Fibroblast of the conjunctiva (primary cell): ENCODE data around the gene DERL3.

Source experiments
- DNase-seq: peaks from one replicate; pipeline ENCODE4 v3.0.0-alpha.2; 2010; ENCODE audit warnings: low read depth

DERL3 gene

DNA sequence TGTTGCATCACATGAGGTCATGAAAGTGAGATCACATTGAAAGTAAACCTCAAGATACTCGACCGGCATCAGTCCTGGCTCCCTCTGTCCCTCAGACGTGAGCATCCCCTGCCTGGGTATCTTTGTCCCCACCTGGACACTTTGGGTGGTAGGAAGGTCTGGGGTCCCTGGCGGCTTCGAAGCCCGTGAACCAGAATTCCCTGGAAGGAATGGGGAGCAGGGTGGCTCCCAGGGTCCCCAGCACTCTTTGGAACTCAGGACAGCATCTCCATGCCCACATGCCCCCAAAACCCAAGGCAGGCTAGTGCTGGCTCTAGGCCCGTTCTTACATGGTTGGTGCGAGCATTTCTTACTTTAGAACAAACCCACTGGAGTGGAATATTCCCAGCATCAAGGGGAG lies 7.5 kb downstream of the DERL3 start:
- DNase-seq = no peak

DNA sequence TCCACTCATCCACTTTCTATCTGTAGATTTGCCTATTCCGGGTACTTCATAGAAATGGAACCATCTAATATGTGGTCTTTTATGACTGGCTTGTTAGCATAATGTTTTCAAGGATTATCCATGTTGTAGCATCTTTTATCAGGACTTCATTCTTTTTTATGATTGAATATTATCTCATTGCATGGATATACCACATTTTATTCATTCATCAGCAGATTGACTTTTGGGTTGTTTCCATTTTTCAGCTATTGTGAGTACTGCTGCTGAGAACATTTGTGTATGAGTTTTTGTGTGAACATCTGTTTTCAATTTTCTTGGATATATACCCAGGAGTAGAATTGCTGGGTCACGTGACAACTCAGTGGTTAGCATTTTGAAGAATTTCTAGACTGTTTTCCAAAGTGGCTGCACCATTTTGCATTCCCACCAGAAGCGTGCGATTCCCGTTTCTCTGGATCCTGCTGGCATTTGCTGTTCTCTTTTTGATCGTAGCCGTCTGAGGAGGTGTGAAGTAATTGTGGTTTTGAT lies 8.9 kb downstream of the DERL3 start:
- peak; percentile 88 for DNase-seq

- DNase-seq = no peak
Measured at GRCh38 chr22:23828800-23829680, 9.8 kb downstream of the DERL3 start.

- no peak for DNase-seq
Measured at GRCh38 chr22:23827351-23827995, 11.3 kb downstream of the DERL3 start.

GRCh38 chr22:23826510-23827350 lies 12.1 kb downstream of the DERL3 start:
- DNase-seq = no peak

DNA sequence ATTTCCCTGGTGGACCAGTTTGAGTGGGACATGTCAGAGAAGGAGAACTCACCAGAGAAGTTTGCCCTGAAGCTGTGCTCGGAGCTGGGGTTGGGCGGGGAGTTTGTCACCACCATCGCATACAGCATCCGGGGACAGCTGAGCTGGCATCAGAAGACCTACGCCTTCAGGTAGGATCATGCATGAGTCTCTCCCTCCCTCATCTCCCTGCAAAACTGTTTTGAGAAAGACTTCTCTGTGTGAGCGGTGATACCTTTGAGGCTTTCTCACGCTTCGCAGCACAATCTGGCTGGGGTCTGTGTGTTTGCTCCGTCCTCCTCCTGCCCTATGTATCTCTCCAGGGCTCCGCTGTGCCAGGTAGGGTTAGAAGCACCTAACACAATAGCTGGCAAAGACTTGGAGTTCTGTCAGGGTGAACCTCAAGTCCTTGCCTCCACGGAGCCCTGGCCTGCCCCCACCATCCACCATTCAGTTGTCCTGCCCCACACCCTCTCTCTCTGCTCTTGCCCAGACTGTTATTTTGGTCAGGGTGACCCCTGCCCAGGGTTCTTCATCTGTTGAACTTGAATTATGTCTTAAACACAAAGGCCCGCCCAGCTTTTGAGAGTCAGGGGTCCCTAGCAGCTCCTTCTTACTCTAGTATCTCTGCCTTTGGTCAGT lies 13.4 kb downstream of the DERL3 start:
- DNase-seq = no peak

DNA sequence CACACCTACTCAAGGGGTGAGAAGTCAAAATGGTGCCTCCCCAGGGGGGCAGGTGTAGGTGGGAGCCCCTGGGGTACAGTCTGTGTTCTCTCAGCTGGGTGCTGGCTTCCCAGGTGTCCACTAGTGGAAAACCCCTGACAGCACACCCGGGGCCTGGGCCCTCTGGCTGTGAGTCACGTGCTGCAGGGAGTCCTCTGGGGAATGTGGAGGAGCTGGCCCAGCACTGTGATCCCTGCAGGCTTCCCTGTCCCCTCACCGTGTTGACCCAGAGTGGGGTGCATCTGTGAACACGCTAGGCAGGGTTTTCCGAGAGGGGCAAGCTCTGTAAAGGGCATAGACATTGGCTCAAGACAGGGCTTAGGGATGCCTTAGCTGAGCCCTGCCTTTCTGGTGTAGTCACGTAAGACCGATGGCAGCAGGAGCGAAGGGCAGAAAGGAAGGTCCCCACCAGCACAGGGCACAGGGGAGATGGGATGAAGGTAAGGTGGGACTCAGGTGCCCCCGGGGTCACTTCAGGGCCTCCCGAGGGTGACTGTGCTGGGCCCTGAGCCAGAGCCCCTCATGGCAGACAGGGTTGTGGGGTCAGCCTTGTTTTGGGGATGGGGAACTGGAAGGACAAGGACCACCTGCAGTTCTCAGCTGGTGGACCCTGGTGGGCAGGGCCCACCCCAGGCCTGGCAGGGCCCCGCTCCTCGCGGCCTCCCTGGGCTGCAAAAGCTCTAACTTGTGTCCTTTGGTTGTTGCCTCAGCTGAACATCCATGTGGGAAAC lies 14.1 kb downstream of the DERL3 start:
- no peak for DNase-seq

- no peak for DNase-seq
Measured at GRCh38 chr22:23823331-23823791, 15.4 kb downstream of the DERL3 start.

DNA sequence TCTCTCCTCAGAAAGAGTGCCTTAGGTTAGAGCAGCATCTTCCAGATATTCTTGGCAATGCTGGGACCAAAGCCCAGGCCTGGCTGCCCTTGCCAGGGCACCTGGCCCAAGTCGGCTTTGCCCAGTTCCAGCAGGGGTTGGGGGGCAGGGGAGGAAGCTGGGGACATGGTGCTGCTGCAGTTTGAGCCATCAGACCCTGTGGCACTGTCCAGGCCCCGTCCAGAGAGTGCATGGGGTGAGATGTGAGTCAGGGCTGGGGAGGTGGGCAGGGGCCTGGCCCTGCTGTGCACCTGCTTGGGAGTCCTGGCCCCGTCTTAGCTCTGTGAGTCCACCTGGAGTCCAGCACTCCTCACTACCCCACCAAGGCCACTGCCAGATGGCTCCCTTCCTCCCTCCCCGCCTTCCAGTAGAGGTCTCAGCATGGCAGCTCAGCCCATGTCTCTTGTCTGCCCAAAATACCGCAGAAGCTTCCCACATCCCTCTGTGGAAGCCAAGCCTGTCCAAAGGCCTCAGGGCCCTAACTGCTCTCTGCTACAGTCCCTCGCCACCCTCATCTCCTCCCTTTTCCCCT lies 16.6 kb downstream of the DERL3 start:
- DNase-seq = no peak

DNA sequence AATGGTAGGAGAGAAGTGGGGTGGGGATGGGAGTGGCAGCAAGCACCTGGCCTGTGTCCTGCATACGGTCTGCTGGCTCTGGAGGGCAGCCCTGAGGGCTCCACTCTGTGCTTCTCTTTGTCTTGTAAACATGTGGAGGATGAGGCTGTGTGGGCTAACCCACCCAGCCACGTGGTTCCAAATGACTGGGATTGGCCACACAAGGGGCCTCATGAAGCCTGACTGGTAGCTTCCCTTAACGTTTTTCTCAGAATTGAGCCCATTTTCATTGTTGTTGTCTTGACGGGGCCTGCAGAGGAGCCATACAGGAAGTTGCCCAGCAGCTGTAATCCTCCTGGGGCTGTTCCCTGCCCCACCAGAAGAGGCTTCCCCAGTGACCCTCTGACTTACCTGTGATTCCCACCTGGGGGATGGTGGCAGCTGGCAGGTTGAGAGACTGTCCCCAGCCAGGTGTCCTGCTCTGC lies 18.0 kb downstream of the DERL3 start:
- DNase-seq = no peak

DNA sequence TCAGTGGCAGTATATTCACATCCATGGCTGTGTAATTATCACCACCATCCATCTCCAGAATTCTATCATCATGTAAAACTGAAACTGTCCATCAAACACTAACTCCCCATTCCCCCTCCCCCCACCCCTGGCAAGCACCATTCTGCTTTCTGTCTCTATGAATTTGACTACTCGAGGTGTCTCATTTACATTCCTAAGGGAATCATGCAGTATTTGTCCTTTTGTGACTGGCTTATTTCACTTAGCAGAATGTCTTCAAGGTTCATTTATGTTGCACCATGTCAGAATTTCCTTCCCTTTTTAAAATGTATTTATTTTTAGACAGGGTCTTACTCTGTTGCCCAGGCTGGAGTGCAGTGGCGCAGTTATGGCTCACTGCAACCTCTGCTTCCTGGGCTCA lies 20.3 kb downstream of the DERL3 start:
- DNase-seq = no peak

DNA sequence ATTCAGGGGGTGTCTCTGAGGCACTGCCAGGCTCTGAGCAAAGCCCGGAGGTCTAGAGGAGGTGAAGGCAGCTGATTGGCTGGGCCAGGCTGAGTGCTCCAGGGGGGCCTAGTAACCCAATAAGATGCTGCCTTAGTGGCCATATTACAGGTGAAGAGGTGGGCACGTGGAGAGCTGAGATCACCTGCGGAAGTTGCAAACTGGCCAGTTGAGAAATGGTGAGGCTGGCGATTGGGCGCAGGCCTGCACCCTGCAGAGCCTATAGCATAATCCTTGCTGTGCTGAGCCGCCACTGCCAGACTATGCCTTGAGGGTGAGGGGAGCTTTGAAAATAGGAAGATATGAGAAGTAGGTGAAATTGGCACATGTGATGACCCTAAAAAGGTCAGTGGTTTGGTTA lies 21.7 kb downstream of the DERL3 start:
- no peak for DNase-seq

DNA sequence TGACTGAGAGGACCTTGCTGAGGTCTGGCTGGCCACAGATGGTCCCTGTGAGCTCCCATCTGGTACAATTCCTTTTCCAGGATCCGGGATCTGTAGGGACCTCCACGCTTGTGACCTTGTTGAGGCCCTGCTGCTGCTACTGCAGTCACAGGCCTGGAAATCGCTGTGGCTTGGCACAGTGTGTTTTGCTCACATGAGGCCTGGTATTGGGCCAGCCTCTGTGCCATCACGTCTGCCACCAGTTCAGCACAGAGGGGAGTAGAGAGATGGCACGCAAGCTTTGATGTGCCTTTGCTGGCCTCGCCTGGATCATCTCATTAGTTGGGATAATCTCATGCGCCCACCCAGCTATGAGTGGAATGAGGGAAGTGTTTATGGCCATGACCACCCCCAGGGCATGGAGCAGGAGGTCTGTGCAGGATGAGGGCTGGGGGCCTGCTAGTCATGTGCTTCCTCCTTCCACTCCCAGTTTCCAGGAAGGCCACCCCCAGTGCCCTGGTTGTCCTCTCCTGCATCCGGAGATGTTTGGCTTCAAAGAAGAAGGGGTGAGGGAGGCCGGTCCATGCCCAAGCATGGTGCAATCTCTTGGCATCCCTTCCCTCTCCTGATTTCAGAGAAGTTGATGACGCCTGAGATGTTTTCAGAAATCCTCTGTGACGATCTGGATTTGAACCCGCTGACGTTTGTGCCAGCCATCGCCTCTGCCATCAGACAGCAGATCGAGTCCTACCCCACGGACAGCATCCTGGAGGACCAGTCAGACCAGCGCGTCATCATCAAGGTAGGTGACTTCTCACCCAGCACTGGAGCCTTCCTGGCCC lies 22.4 kb downstream of the DERL3 start:
- no peak for DNase-seq

- no peak for DNase-seq
Measured at GRCh38 chr22:23815541-23816155, 23.2 kb downstream of the DERL3 start.

DNA sequence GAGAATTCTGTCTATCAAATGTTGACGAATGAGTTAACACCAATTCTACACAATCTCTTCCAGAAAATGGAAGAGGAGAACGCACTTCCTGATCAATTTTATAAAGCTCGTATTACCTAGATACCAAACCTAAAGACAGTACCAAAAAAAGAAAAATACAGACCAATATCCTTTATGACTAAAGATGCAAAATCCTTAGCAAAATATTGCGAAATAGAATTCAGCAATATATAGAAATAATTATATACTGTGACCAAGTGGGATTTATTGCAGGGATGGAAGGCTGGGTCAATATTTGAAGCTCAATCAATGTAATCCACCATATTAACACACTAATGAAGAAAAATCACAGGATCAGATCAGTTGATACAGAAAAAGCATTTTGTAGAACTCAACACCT lies 26.4 kb downstream of the DERL3 start:
- no peak for DNase-seq

GRCh38 chr22:23806837-23807236 lies 32.0 kb downstream of the DERL3 start:
- no peak for DNase-seq

GRCh38 chr22:23804781-23805291 lies 34.0 kb downstream of the DERL3 start:
- DNase-seq = no peak

DNA sequence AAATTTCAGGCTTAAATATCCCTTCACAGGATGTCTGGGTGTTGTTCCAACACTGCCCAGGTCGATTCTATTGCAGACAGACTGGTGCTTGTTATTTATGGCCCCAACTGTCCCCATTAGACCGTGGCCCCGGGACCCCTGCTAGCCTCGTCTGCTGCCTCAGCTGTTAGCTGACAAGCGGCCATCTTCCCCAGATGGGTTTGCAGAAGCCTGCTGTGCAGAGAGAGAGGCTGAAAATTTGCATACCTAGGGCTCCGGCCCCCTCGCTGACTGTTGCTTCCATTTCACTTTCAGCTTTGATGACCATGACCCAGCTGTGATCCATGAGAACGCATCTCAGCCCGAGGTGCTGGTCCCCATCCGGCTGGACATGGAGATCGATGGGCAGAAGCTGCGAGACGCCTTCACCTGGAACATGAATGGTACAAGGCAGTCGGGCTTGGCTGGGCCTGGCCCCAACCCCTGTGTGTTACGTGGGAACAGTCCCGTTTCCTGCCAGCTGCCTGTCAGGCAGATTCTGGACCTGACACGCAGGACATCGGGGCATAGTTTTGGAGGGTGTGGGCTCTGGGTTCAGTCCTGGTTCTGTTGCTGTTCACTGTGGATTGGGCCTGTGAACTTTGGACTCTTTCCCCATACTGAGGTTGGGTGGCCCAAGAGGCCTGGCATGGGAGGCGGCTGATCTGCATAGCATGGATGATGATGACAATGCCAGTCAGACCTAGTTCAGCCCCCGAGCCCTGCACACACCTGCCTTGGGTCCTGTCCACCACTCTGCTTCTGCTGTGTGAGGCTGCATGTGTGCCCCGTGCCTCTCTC lies 35.6 kb downstream of the DERL3 start:
- no peak for DNase-seq
